HG02610 (cell line): ENCODE data around the gene SLC7A5.
"Not testable (repeated sequence)": the region's sequence is repeated elsewhere in the genome, so short reads cannot be mapped to it uniquely, and the experiment has no call there.

Source experiments
- ATAC-seq: cut with Tn5 transposase; IDR thresholded peaks from one replicate; pipeline ENCODE4 v1.9.1; 2021; ENCODE audit warnings: mild to moderate bottlenecking, moderate library complexity; ENCODE audit not compliant: unreplicated experiment

Gene SLC7A5

DNA sequence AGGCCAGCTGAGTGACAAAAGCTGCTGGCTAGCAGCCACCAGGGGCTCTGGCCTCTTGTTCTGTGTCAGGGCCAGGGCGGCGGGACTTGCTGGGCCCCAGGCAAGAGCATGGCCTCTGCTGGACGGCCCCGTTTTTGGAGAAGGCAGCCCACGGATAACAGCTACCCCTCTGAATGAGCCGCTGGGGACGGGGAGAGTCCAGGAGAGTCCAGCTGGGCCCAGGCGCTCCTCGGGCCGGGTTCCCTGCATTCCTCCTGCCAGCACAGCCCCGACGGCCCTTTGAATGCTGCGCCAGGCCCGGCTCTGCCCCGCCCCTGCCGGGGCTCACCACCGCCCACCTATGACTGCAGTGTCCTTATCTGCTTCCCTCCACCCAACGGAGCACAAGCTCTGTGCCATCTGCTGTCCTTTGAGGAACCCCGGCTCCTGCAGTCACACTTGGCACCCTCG, 33.4 kb downstream of the SLC7A5 start:
- ATAC-seq, result no peak

- ATAC-seq, result no peak
Observed at GRCh38 chr16:87834668-87835473, 34.4 kb downstream of the SLC7A5 start.

DNA sequence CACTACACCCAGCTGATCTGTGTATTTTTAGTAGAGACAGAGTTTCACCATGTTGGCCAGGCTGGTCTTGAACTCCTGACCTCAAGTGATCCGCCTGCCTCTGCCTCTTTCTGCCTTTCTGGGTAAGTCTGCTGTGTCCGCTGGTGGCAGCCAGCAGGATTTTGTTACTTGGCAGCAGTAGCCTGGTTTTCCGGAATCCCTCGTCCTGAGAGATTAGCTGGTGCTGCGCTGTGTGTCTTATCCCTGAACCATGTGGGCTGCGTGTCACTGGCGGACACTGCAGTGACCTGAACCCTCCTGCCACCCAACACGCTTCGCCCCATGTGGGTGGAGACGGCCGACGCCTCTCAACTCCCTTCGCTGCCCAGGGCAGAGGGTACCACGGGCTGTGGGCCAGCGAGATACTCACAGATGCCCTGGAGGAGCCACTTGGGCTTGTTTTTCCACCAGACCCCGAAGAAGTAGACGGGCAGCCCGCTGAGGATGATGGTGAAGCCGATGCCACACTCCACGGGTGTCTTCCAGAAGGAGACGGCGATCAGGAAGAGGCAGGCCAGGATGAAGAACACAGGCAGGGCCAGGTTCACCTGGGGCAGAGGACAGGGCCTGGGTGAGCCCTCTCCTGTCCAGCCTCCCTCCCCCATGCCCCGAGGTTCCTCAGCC, 35.2 kb downstream of the SLC7A5 start:
- ATAC-seq, result no peak

DNA sequence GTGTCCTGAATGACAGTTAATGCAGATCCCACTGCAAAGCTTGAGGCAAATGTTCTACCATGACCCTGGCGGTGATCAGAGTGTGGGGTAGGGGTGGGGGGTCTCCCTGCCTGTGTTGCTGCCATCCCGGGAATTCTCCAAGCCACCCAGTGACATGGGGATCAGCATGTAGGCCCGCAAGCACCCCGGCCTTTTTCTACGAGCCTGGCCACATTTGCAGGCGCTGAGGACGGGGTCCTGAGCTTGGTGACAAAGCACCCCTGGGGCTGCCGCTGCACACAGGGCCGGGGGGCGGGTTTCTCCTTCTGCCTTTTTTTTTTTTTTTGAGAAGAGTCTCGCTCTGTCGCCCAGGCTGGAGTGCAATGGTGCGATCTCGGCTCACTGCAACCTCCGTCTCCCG, 35.8 kb downstream of the SLC7A5 start:
- no peak for ATAC-seq

GRCh38 chr16:87832741-87833502, 36.4 kb downstream of the SLC7A5 start:
- ATAC-seq, result no peak

- ATAC-seq, result no peak
Observed at GRCh38 chr16:87832137-87832527, 37.2 kb downstream of the SLC7A5 start.

GRCh38 chr16:87831421-87832136, 37.7 kb downstream of the SLC7A5 start:
- ATAC-seq, result no peak

- no peak for ATAC-seq
Observed at GRCh38 chr16:87830673-87831420, 38.5 kb downstream of the SLC7A5 start.

- no peak for ATAC-seq
Observed at GRCh38 chr16:87829988-87830672, 39.2 kb downstream of the SLC7A5 start.

DNA sequence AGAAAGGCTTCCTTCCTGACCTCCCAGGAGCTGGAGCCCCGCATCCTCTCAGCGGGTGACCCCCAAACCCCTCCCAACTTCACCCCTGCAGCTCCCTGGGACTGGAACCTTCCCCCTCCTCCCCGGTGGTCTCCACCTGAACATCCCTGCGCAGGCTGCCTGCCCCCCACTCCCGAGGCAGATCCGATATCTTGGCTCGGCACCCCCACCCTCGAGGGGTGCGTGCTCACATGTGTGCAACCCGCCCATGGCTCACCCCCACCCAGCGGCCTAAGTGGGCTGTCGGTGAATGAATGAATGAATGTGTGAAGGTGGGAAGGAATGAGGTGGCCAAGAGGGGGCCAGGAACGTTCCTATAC, 39.7 kb downstream of the SLC7A5 start:
- ATAC-seq, result no peak

GRCh38 chr16:87828907-87829621, 40.2 kb downstream of the SLC7A5 start:
- ATAC-seq, result no peak

DNA sequence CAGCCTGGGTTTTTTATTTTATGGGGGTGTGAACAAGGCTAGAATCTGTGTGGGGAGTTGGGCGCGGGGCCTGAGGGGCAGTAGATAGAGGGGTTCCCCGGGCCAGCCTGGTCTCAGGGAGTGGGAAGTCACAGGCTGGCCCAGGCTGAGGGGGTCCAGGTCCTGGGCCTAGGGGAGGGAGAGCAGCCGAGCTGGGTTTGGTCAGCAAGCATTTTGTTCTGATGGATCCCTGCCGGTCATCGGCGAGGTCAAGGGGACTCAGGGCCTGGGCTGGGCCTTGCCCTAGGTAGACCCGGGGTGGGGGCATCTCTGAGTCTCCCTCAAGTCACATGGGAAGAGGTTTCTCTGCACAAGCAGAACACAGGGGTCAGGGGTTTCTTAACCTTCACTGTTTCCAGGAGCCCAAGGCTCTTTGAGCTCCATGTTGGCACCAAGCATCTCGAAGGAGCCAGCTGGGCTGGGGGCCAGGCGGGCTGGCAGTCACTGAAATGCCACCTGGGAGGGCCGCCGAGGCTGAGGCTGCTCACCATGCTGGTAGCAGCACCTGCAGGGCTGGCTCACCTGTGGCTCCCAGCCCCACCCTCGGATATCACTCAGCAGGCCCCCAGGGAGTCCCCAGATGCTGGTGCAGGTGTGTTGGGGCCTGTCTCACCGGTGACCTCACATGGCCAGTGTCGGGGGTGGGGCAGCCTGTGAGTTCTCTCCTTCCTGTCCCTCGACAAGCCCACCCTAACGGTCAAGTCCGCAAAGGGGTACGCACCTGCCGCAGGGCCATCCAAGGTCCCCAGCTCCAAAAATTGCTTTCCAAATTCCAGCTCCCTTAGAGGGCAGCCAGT, 41.0 kb downstream of the SLC7A5 start:
- ATAC-seq, result no peak

- not testable (repeated sequence) for ATAC-seq
Observed at GRCh38 chr16:87827588-87827915, 41.8 kb downstream of the SLC7A5 start.

- no peak for ATAC-seq
Observed at GRCh38 chr16:87826798-87827587, 42.3 kb downstream of the SLC7A5 start.

DNA sequence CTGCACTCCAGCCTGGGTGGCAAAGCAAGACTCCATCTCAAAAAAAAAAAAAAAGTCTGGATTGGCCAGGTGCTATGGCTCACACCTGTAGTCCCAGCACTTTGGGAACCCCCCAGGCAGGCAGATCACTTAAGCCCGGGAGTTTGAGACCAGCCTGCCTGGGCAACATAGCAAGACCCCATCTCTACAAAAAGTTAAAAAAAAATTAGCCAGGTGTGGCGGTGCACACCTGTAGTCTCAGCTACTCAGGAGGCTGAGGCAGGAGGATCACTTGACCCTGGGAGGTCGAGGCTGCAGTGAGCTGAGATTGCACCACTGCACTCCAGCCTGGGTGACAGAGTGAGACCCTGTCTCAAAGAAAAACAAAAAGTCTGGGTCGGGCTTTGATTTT, 42.9 kb downstream of the SLC7A5 start:
- not testable (repeated sequence) for ATAC-seq

DNA sequence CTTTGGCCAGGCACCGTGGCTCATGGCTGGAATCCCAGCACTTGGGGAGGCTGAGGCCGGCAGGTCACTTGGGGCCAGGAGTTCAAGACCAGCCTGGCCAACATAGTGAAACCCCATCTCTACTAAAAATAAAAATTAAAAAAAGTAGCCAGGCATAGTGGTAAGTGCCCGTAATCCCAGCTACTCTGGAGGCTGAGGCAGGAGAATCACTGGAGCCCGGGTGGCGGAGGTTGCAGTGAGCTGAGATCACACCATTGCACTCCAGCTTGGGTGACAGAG, 43.5 kb downstream of the SLC7A5 start:
- not testable (repeated sequence) for ATAC-seq

DNA sequence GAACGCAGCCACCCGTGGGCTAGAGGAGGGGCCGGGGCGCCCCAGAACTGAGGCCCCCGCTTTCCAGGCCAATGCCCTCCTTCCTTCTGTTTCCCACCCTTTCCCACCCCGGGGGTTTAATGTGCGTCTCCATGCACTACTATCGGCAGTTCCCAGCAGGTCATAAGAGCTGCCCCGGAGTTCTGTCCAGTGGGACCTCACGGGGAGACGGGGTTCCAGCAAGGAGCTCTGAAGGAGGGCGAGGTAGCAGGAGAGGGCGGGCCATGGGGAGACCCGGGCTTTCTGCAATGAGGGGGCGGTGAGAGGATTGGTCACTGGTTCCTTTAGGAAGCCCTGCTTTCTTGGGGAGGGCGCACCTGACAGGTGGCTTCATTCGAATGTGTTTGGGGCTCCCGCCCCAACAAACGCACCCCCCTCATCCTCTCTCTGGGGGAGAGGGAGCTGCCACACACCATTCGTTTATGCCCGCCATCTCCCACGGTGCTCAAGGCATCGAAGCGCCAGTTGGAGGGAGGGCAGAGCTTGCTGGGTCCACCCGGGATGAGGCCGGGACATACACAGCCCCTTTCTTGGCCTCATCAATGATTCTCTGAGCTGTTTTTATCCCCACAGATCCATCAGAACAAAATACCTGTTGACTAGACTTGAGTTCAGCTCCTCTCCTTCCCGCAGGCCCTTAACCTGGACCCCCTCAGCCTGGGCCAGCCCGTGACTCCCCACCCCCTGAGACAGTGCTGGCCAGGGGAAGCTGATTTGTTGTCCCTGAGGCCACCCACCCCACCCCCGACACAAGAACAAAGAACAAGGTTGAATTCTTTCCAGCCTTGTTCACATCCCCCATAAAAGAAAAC, 44.1 kb downstream of the SLC7A5 start:
- no peak for ATAC-seq
